HepG2 (cell line): ENCODE results near the gene PRR23B. TPM values are rescaled to one million over a fixed set of nuclear protein-coding genes. Genes with fewer than 3 reads are reported as not detected.

ENCODE experiments used
- ATAC-seq: fragments of 200-7000 bp; cut with Tn5 transposase; 3 replicates; pipeline ENCODE4 v1.9.1; 2020; ENCODE audit warnings: mild to moderate bottlenecking, moderate library complexity
- BruUV-seq: library from RNA; stranded (reverse); fragments of 400-500 nt; replicated peaks from 2 replicates; lab custom pipeline; 2021; lab: Mats Ljungman, UMichigan
- CTCF ChIA-PET: fragments of 300-600 bp; formaldehyde crosslinking; extraction: SDS; loops from one replicate; lab custom pipeline; 2021; ENCODE audit warnings: low total read pairs, inconsistent platforms, low intra/inter-chr PET ratio; lab: Yijun Ruan, JAX
- POLR2A ChIA-PET: fragments of 350-600 bp; sonication (Branson Sonifier 250); formaldehyde crosslinking; loops from one replicate; lab custom pipeline; 2020; ENCODE audit warnings: antibody characterized with exemption, inconsistent platforms; lab: Yijun Ruan, JAX
- DNase-seq: peaks from one replicate; pipeline ENCODE4 v3.0.0-alpha.2; 2015; ENCODE audit warnings: low spot score
- FAIRE-seq: peaks from 3 replicates; lab custom pipeline; 2011; peaks lifted over from hg19 to GRCh38; lab: Jason Lieb, UNC
- H2AFZ ChIP-seq: one replicate; pipeline ENCODE4 v1.6.1; 2011; ENCODE audit warnings: low read length, inconsistent platforms
- H3K27ac ChIP-seq: fragments of 300-600 bp; 3 replicates; pipeline ENCODE4 v1.8.0; 2011; ENCODE audit warnings: mixed run types, mild to moderate bottlenecking, mixed read lengths, low read length, inconsistent platforms; ENCODE audit not compliant: insufficient read depth; ENCODE audit errors: extremely low read length
- H3K27me3 ChIP-seq, 2 experiments: fragments of 200-600 bp in 1 of 2; 2 replicates in 1 of 2; 3 replicates in 1 of 2; pipeline versions ENCODE4 v1.6.0 to v1.8.0; 2011; ENCODE audit warnings: low read length in 2 of 2, mild to moderate bottlenecking in 2 of 2, moderate library complexity in 2 of 2, inconsistent platforms in 1 of 2; ENCODE audit not compliant: insufficient read depth in 2 of 2, control insufficient read depth in 1 of 2
- H3K36me3 ChIP-seq, 2 experiments: fragments of 200-600 bp in 1 of 2; replicated peaks in 1 of 2; 2 replicates in 1 of 2; 3 replicates in 1 of 2; pipeline versions ENCODE4 v1.5.1 to v1.8.0; 2011; ENCODE audit warnings: low read length in 2 of 2, inconsistent platforms in 1 of 2; ENCODE audit not compliant: insufficient read depth in 2 of 2, control insufficient read depth in 1 of 2
- H3K4me1 ChIP-seq: 2 replicates; pipeline ENCODE4 v1.5.1; 2012; ENCODE audit warnings: low read length, inconsistent platforms; ENCODE audit not compliant: insufficient read depth
- H3K4me2 ChIP-seq: 2 replicates; pipeline ENCODE4 v1.6.0; 2011; ENCODE audit warnings: low read depth, low read length, inconsistent platforms
- H3K4me3 ChIP-seq, 3 experiments: fragments of 200-600 bp in 1 of 3; sonication (generic), shearing (Covaris generic) in 1 of 3; replicated peaks in 1 of 3; 2 replicates each; pipeline ENCODE4 v1.5.1; 2011 to 2016; ENCODE audit warnings: low read length in 3 of 3, inconsistent platforms in 2 of 3, low read depth in 2 of 3, mild to moderate bottlenecking in 2 of 3, control low read depth in 1 of 3, mixed read lengths in 1 of 3; ENCODE audit not compliant: insufficient read depth in 1 of 3
- H3K79me2 ChIP-seq: one replicate; pipeline ENCODE4 v1.6.1; 2011; ENCODE audit warnings: low read length, inconsistent platforms; ENCODE audit not compliant: insufficient read depth
- H3K9ac ChIP-seq: 2 replicates; pipeline ENCODE4 v1.6.0; 2011; ENCODE audit warnings: mild to moderate bottlenecking, low read depth, low read length, inconsistent platforms; ENCODE audit not compliant: insufficient read depth
- H3K9me3 ChIP-seq: 2 replicates; pipeline ENCODE4 v1.5.1; 2012; ENCODE audit warnings: mild to moderate bottlenecking, low read length
- H4K20me1 ChIP-seq: 2 replicates; pipeline ENCODE4 v1.6.0; 2011; ENCODE audit warnings: inconsistent platforms, mild to moderate bottlenecking, low read length, moderate library complexity; ENCODE audit not compliant: insufficient read depth
- ATM ChIP-seq: fragments of 450-650 bp; IDR thresholded peaks from 2 replicates; pipeline ENCODE4 v1.7.1; 2017; ENCODE audit warnings: mild to moderate bottlenecking, borderline replicate concordance
- CHD2 ChIP-seq: IDR thresholded peaks from 2 replicates; pipeline ENCODE4 v1.6.1; 2011; ENCODE audit warnings: low read depth, low read length, improper control_type of control experiment
- GPN1 ChIP-seq: sonication (generic); formaldehyde crosslinking; IDR thresholded peaks from 2 replicates; pipeline ENCODE4 v1.5.1; 2020; ENCODE audit warnings: missing genetic modification reagents, borderline replicate concordance
- HNRNPUL1 ChIP-seq: fragments of 200-400 bp; formaldehyde crosslinking; IDR thresholded peaks from 2 replicates; pipeline ENCODE4 v1.6.1; 2017; ENCODE audit warnings: low read depth, mild to moderate bottlenecking, low read length, moderate library complexity
- HOXA3 ChIP-seq: sonication (generic); formaldehyde crosslinking; IDR thresholded peaks from 2 replicates; pipeline ENCODE4 v1.5.0; 2020; ENCODE audit warnings: missing genetic modification reagents
- IRF9 ChIP-seq: sonication (generic); formaldehyde crosslinking; IDR thresholded peaks from 2 replicates; pipeline ENCODE4 v1.8.0; 2022; ENCODE audit warnings: missing genetic modification reagents, mild to moderate bottlenecking, borderline replicate concordance
- NONO ChIP-seq, 2 experiments: fragments of 450-650 bp in 1 of 2; sonication (generic) in 1 of 2; formaldehyde crosslinking in 1 of 2; IDR thresholded peaks in 1 of 2; conservative IDR thresholded peaks in 1 of 2; 2 replicates each; pipeline versions ENCODE4 v1.6.1 to v1.8.0; 2017 to 2022; ENCODE audit warnings: mild to moderate bottlenecking in 1 of 2, missing genetic modification reagents in 1 of 2, moderate library complexity in 1 of 2
- PCBP2 ChIP-seq: fragments of 200-400 bp; formaldehyde crosslinking; optimal IDR thresholded peaks from 2 replicates; pipeline ENCODE3; 2018; ENCODE audit warnings: low read length, low read depth; ENCODE audit not compliant: poor library complexity, severe bottlenecking
- SRSF4 ChIP-seq: fragments of 200-400 bp; formaldehyde crosslinking; IDR thresholded peaks from one replicate; pipeline ENCODE4 v1.6.1; 2018; ENCODE audit warnings: mild to moderate bottlenecking, low read depth, low read length, moderate library complexity; ENCODE audit not compliant: poor library complexity, severe bottlenecking
- TFE3 ChIP-seq: IDR thresholded peaks from 2 replicates; pipeline ENCODE4 v1.6.1; 2016
- WIZ ChIP-seq: sonication (generic); formaldehyde crosslinking; IDR thresholded peaks from 2 replicates; pipeline ENCODE4 v1.5.1; 2020; ENCODE audit warnings: mild to moderate bottlenecking, missing genetic modification reagents
- ZBTB38 ChIP-seq: sonication (generic); formaldehyde crosslinking; IDR thresholded peaks from 2 replicates; pipeline ENCODE4 v1.5.1; 2020; ENCODE audit warnings: mild to moderate bottlenecking, missing genetic modification reagents
- ZFP36 ChIP-seq: fragments of 150-350 bp; IDR thresholded peaks from 2 replicates; pipeline ENCODE4 v1.6.1; 2018; ENCODE audit warnings: borderline replicate concordance, low read length, low read depth; ENCODE audit not compliant: partially characterized antibody
- ZFP91 ChIP-seq: sonication (generic); formaldehyde crosslinking; IDR thresholded peaks from 2 replicates; pipeline ENCODE4 v1.9.0; 2022; ENCODE audit warnings: missing genetic modification reagents, mild to moderate bottlenecking, borderline replicate concordance
- ZHX1 ChIP-seq: sonication (generic); formaldehyde crosslinking; IDR thresholded peaks from 2 replicates; pipeline ENCODE4 v1.8.1; 2022; ENCODE audit warnings: low read depth, mild to moderate bottlenecking, missing genetic modification reagents
- ZSCAN20 ChIP-seq: sonication (generic); formaldehyde crosslinking; IDR thresholded peaks from 2 replicates; pipeline ENCODE4 v1.4.0; 2020; ENCODE audit warnings: missing genetic modification reagents, mild to moderate bottlenecking, borderline replicate concordance
- WGBS: methylation state at CpG from one replicate; pipeline ENCODE4 v1.1.6; 2017; ENCODE audit warnings: low lambda C conversion rate; 5-methylcytosine and 5-hydroxymethylcytosine counted together
- in situ Hi-C: cut with HindIII; loops from 2 replicates; pipeline ENCODE4 v1.10.0; 2017; ENCODE audit warnings: low pct_unique_long_range_greater_than_20kb; ENCODE audit not compliant: extremely low pct_ligation_motif_present
- intact Hi-C: fragments of 100-400 bp; cut with micrococcal nuclease; formaldehyde crosslinking; loops from one replicate; pipeline ENCODE4 v1.10.0; 2022; ENCODE audit not compliant: unreplicated experiment
- polyA plus RNA-seq, 8 experiments: library from polyadenylated mRNA; depleted of rRNA in 3 of 8; stranded (reverse) in 7 of 8; unstranded in 1 of 8; fragments of >200 nt; fragmentation: Illumina TruSeq in 4 of 8; extraction: Trizol in 4 of 8; gene quantifications; 2 replicates each; pipeline versions ENCODE4 v1.2.1 to v1.2.3, GENCODE V29; 2011 to 2016; ENCODE audit warnings: low read depth in 4 of 8, missing spikeins in 1 of 8, mixed read lengths in 1 of 8; ENCODE audit not compliant: insufficient read depth in 1 of 8
- total RNA-seq, 5 experiments: library from RNA; depleted of rRNA; stranded (reverse); fragments of >200 nt; fragmentation: Illumina TruSeq; extraction: Trizol; gene quantifications; 2 replicates each; pipeline ENCODE4 v1.2.3, GENCODE V29; 2016; ENCODE audit warnings: low read depth in 1 of 5

PRR23B gene
- total and polyA plus RNA-seq, 2 of the 13 experiments (the other 11 are each of a cell fraction or from before 2014, with no cell fraction given): not detected

- H3K27me3 ChIP-seq: peaks cover 0 to 16% of the 10 kb centered on the region in 2 experiments; a peak in 2 of 5 replicates
- H3K4me2 ChIP-seq: no peak overlapping the region
- FAIRE-seq (no peak), ATAC-seq (no peak), DNase-seq (no peak)
- H4K20me1 ChIP-seq: no peaks in the 10 kb centered on the region
- in situ Hi-C loops: loop anchor here (5.0 kb wide), 1 partner anchor 38 kb away; no protein-coding TSS in a partner anchor
- intact Hi-C loops: no loop called here
- H3K36me3 ChIP-seq: no peaks in the 10 kb centered on the region
- no TSS peak for BruUV-seq
- H3K4me3 ChIP-seq: no peak overlapping the region
- no peaks in the 10 kb centered on the region for H3K79me2 ChIP-seq
- 47% methylated on average over 2 of the region's 8 CpGs for whole genome bisulfite sequencing
- H3K27ac ChIP-seq: no peak overlapping the region
- no peak overlapping the region for H3K9ac ChIP-seq
- ChIA-PET CTCF (no interaction called here), POLR2A (no interaction called here)
- H2AFZ ChIP-seq: no peak overlapping the region
- H3K9me3 ChIP-seq: no peaks in the 10 kb centered on the region
- peaks cover 9% of the 10 kb centered on the region; the same call in 1 of the 2 replicates for H3K4me1 ChIP-seq
- TF ChIP-seq CHD2 (no peak), ATM (no peak), GPN1 (CRISPR knock-in tag) (no peak), ZSCAN20 (CRISPR knock-in tag) (no peak), ZHX1 (CRISPR knock-in tag) (no peak), IRF9 (CRISPR knock-in tag) (no peak), WIZ (no peak), NONO (IDR thresholded peaks at IDR 0.05) (no peak), NONO (CRISPR knock-in tag; conservative IDR thresholded peaks at IDR 0.05) (no peak), HOXA3 (CRISPR knock-in tag) (no peak), ZBTB38 (CRISPR knock-in tag) (no peak), SRSF4 (no peak), PCBP2 (no peak), ZFP91 (CRISPR knock-in tag) (no peak), ZFP36 (no peak), HNRNPUL1 (no peak), TFE3 (no peak)
These were observed 45.4 kb downstream of the PRR23B start for GRCh38 chr3:138975351-138975750.
